CD14-positive monocyte (primary cell): ENCODE results near the gene ATOH8. TPM values are rescaled to one million over a fixed set of nuclear protein-coding genes. Genes with fewer than 3 reads are reported as not detected.
A peak's percentile ranks its signal among the peaks of the same experiment; 100 is the strongest.

Source experiments
- DNase-seq, 3 donors: peaks; one replicate each; pipeline ENCODE4 v3.0.0-alpha.2; 2011 to 2022
- H2AFZ ChIP-seq: 2 replicates; pipeline ENCODE4 v1.6.0; 2012; ENCODE audit warnings: mild to moderate bottlenecking, low read depth, low read length, inconsistent platforms; ENCODE audit not compliant: insufficient read depth, poor library complexity, severe bottlenecking
- H3K27ac ChIP-seq, 2 donors: 1 replicate in 1 of 2; 2 replicates in 1 of 2; pipeline ENCODE4 v1.5.1; 2012 to 2013; ENCODE audit warnings: low read length in 2 of 2, control low read depth in 1 of 2, inconsistent platforms in 1 of 2, low read depth in 1 of 2, mild to moderate bottlenecking in 1 of 2
- H3K27me3 ChIP-seq, 2 donors: one replicate each; pipeline versions ENCODE4 v1.6.0 to v1.6.1; 2011 to 2013; ENCODE audit warnings: low read length in 2 of 2; ENCODE audit not compliant: control insufficient read depth in 2 of 2, insufficient read depth in 2 of 2
- H3K36me3 ChIP-seq, 2 donors: replicated peaks in 1 of 2; 1 replicate in 1 of 2; 2 replicates in 1 of 2; pipeline versions ENCODE4 v1.5.1 to v1.6.1; 2012 to 2013; ENCODE audit warnings: low read length in 2 of 2, control low read depth in 1 of 2, inconsistent platforms in 1 of 2, mild to moderate bottlenecking in 1 of 2; ENCODE audit not compliant: insufficient read depth in 2 of 2, control insufficient read depth in 1 of 2
- H3K4me1 ChIP-seq, 2 donors: 1 replicate in 1 of 2; 2 replicates in 1 of 2; pipeline versions ENCODE4 v1.5.1 to v1.6.1; 2012 to 2013; ENCODE audit warnings: low read length in 2 of 2, control low read depth in 1 of 2, inconsistent platforms in 1 of 2, mild to moderate bottlenecking in 1 of 2, moderate library complexity in 1 of 2; ENCODE audit not compliant: insufficient read depth in 2 of 2, control insufficient read depth in 1 of 2
- H3K4me2 ChIP-seq: replicated peaks from 2 replicates; pipeline ENCODE3; 2012; ENCODE audit warnings: low read length, moderate library complexity, mild to moderate bottlenecking; ENCODE audit not compliant: poor library complexity, severe bottlenecking; ENCODE audit errors: extremely low read depth
- H3K4me3 ChIP-seq, 3 experiments: fragments of 200-600 bp in 1 of 3; sonication (generic) in 1 of 3; replicated peaks in 1 of 3; 1 replicate in 2 of 3; 2 replicates in 1 of 3; pipeline ENCODE4 v1.5.1; 2011 to 2013; ENCODE audit warnings: low read length in 3 of 3, mild to moderate bottlenecking in 3 of 3, control low read depth in 2 of 3, low read depth in 2 of 3, inconsistent platforms in 1 of 3, moderate library complexity in 1 of 3
- H3K79me2 ChIP-seq: 2 replicates; pipeline ENCODE4 v1.6.0; 2012; ENCODE audit warnings: mild to moderate bottlenecking, control low read depth, inconsistent platforms, low read length, moderate library complexity; ENCODE audit not compliant: insufficient read depth
- H3K9ac ChIP-seq: 2 replicates; pipeline ENCODE4 v1.6.0; 2017; ENCODE audit warnings: low read length, mild to moderate bottlenecking; ENCODE audit not compliant: insufficient read depth, poor library complexity, severe bottlenecking
- H3K9me3 ChIP-seq, 2 donors: replicated peaks in 1 of 2; 1 replicate in 1 of 2; 2 replicates in 1 of 2; pipeline versions ENCODE4 v1.5.1 to v1.6.1; 2012 to 2013; ENCODE audit warnings: low read length in 2 of 2, control low read depth in 1 of 2; ENCODE audit not compliant: control insufficient read depth in 1 of 2, insufficient read depth in 1 of 2
- H4K20me1 ChIP-seq: 2 replicates; pipeline ENCODE4 v1.6.0; 2012; ENCODE audit warnings: mild to moderate bottlenecking, low read length, control low read depth, moderate library complexity; ENCODE audit not compliant: insufficient read depth
- H3K27ac Mint-ChIP-seq, 7 donors: one replicate each; pipeline ENCODE4 v1.8.0; 2020; ENCODE audit warnings: mild to moderate bottlenecking in 7 of 7, mixed read lengths in 7 of 7, moderate library complexity in 6 of 7, inconsistent platforms in 2 of 7
- H3K27me3 Mint-ChIP-seq, 3 donors: one replicate each; pipeline ENCODE4 v1.8.0; 2021 to 2022; ENCODE audit warnings: low read depth in 3 of 3, mild to moderate bottlenecking in 3 of 3, mixed read lengths in 3 of 3, moderate library complexity in 3 of 3, inconsistent platforms in 1 of 3
- H3K36me3 Mint-ChIP-seq, 2 donors: one replicate each; pipeline ENCODE4 v1.8.0; 2020; ENCODE audit warnings: mixed read lengths in 2 of 2, inconsistent platforms in 1 of 2, mild to moderate bottlenecking in 1 of 2
- H3K4me1 Mint-ChIP-seq: one replicate; pipeline ENCODE4 v1.8.0; 2020; ENCODE audit warnings: mild to moderate bottlenecking, mixed read lengths
- H3K4me3 Mint-ChIP-seq, 2 donors: one replicate each; pipeline ENCODE4 v1.8.0; 2020; ENCODE audit warnings: mild to moderate bottlenecking in 2 of 2, mixed read lengths in 2 of 2, moderate library complexity in 1 of 2
- H3K9me3 Mint-ChIP-seq, 7 donors: one replicate each; pipeline ENCODE4 v1.8.0; 2020 to 2022; ENCODE audit warnings: mixed read lengths in 7 of 7, mild to moderate bottlenecking in 6 of 7, moderate library complexity in 6 of 7, inconsistent platforms in 2 of 7
- CTCF ChIP-seq: fragments of 200-600 bp; IDR thresholded peaks from one replicate; pipeline ENCODE4 v1.8.0; 2022; ENCODE audit warnings: antibody characterized with exemption, mild to moderate bottlenecking
- WGBS: methylation state at CpG from one replicate; pipeline ENCODE4 v1.1.5; 2013; ENCODE audit warnings: missing lambda C conversion rate; ENCODE audit not compliant: insufficient coverage; 5-methylcytosine and 5-hydroxymethylcytosine counted together
- intact Hi-C, 2 donors: fragments of 100-400 bp; cut with micrococcal nuclease; formaldehyde crosslinking; loops; one replicate each; pipeline versions ENCODE4 v1.15.0 to v1.15.1; 2023
- polyA plus RNA-seq, 3 donors: library from polyadenylated mRNA; depleted of rRNA in 1 of 3; unstranded in 2 of 3; stranded (reverse) in 1 of 3; fragments of 300-500 nt in 2 of 3; fragments of >200 nt in 1 of 3; fragmentation: Illumina TruSeq in 2 of 3; gene quantifications; 1 replicate in 2 of 3; 2 replicates in 1 of 3; pipeline ENCODE4 v1.2.3, GENCODE V29; 2012 to 2021

The ATOH8 gene
- polyA plus RNA-seq, 3 donors, result 2.0 to 3.9 (median 2.1) TPM

GRCh38 chr2:85707304-85707703 lies 46.5 kb upstream of the ATOH8 start:
- intact Hi-C loops, result loop anchor here in 1 of 2 donors (5.0 kb wide), 1 partner anchor 35 kb away; no protein-coding TSS in a partner anchor
- Histone ChIP-seq H3K27me3 (no peaks in the 10 kb centered on the region), H2AFZ (no peak overlapping the region), H3K36me3 (no peaks in the 10 kb centered on the region), H3K9me3 (no peaks in the 10 kb centered on the region), H3K27ac (peak overlapping the region; percentile 97 to 99), H4K20me1 (no peaks in the 10 kb centered on the region), H3K4me2 (peak overlapping the region; percentile 31), H3K9ac (peak overlapping the region; percentile 77), H3K4me1 (peaks cover 100% of the 10 kb centered on the region in 2 donors), H3K79me2 (no peaks in the 10 kb centered on the region), H3K4me3 (peak overlapping the region in 1 of 3 experiments; percentile 35)
- H3K36me3 Mint-ChIP-seq, result peaks cover 3 to 5% of the 10 kb centered on the region in 2 donors
- peak overlapping the region in 1 of 2 donors; percentile 52 for H3K4me3 Mint-ChIP-seq
- no peaks in the 10 kb centered on the region for H3K27me3 Mint-ChIP-seq
- peak overlapping the region; percentile 97 to 100 (median 99) for H3K27ac Mint-ChIP-seq
- TF ChIP-seq CTCF, result peak; percentile 80
- WGBS, result 0% methylated on average over 1 of the region's 10 CpGs
- H3K4me1 Mint-ChIP-seq, result peaks cover 90% of the 10 kb centered on the region
- peak; percentile 88 to 96 (median 88) for DNase-seq
- H3K9me3 Mint-ChIP-seq, result peaks cover 0 to 3% (median 2%) of the 10 kb centered on the region in 7 donors

- Histone ChIP-seq H3K9me3 (no peaks in the 10 kb centered on the region), H3K4me3 (peak overlapping the region in 1 of 3 experiments; percentile 36), H2AFZ (no peak overlapping the region), H3K27me3 (no peaks in the 10 kb centered on the region), H3K4me1 (peaks cover 100% of the 10 kb centered on the region in 2 donors), H3K79me2 (no peaks in the 10 kb centered on the region), H3K9ac (no peak overlapping the region), H3K4me2 (no peak overlapping the region), H3K27ac (peak overlapping the region in 1 of 2 donors; percentile 81), H4K20me1 (no peaks in the 10 kb centered on the region), H3K36me3 (no peaks in the 10 kb centered on the region)
- Mint-ChIP-seq H3K27me3 (no peaks in the 10 kb centered on the region), H3K4me1 (peaks cover 90% of the 10 kb centered on the region), H3K36me3 (no peaks in the 10 kb centered on the region), H3K9me3 (peaks cover 0 to 2% (median 0%) of the 10 kb centered on the region in 7 donors), H3K27ac (peak overlapping the region; percentile 89 to 98 (median 91)), H3K4me3 (no peak overlapping the region)
- TF ChIP-seq CTCF, result peak; percentile 14
- 50% methylated on average over 1 of the region's 1 CpG for WGBS
- intact Hi-C loops, result loop anchor here in 1 of 2 donors (5.0 kb wide), 1 partner anchor 36 kb away; no protein-coding TSS in a partner anchor
- DNase-seq, result no peak
Measured at GRCh38 chr2:85708641-85709040, 45.1 kb upstream of the ATOH8 start.
